ENCODE measurements around the gene TRIM14.

GRCh38 chr9:98062161-98062560, 56.9 kb downstream of the TRIM14 start:
- TF ChIP-seq CTCF (IDR thresholded peaks at IDR 0.05) = no peak
- TF ChIP-seq POLR2A (IDR thresholded peaks at IDR 0.05) = no peak

Data from lower leg skin (tissue), 3 donors.